ENCODE data around the gene NKD1.
A peak's percentile ranks its signal among the peaks of the same experiment; 100 is the strongest.

Gene NKD1

GRCh38 chr16:50537533-50538290 is 10.5 kb upstream of the NKD1 start:
- DNase-seq (ENCODE audit: low read depth in 2 of 2) = no peak

- DNase-seq (ENCODE audit: low read depth in 2 of 2) = no peak
Observed at GRCh38 chr16:50538411-50539052, 9.7 kb upstream of the NKD1 start.

GRCh38 chr16:50539053-50539695 is 9.0 kb upstream of the NKD1 start:
- no peak for DNase-seq (ENCODE audit: low read depth in 2 of 2)

- no peak for DNase-seq (ENCODE audit: low read depth in 2 of 2)
Observed at GRCh38 chr16:50539822-50540710, 8.1 kb upstream of the NKD1 start.

- DNase-seq (ENCODE audit: low read depth in 2 of 2) = no peak
Observed at GRCh38 chr16:50540711-50541007, 7.5 kb upstream of the NKD1 start.

GRCh38 chr16:50542703-50543102 is 5.5 kb upstream of the NKD1 start:
- DNase-seq (ENCODE audit: low read depth in 2 of 2) = no peak

GRCh38 chr16:50546125-50546524 is 2.1 kb upstream of the NKD1 start:
- DNase-seq (ENCODE audit: low read depth in 2 of 2) = no peak

- peak; percentile 44 to 50 for DNase-seq (ENCODE audit: low read depth in 2 of 2)
Observed at GRCh38 chr16:50547340-50548124, 664 bp upstream of the NKD1 start.

GRCh38 chr16:50548909-50549560 is 839 bp downstream of the NKD1 start:
- no peak for DNase-seq (ENCODE audit: low read depth in 2 of 2)

- DNase-seq (ENCODE audit: low read depth in 2 of 2) = no peak
Observed at GRCh38 chr16:50549561-50549915, 1.3 kb downstream of the NKD1 start.

GRCh38 chr16:50550035-50550434 is 1.8 kb downstream of the NKD1 start:
- no peak for DNase-seq (ENCODE audit: low read depth in 2 of 2)

- no peak for DNase-seq (ENCODE audit: low read depth in 2 of 2)
Observed at GRCh38 chr16:50550866-50551641, 2.9 kb downstream of the NKD1 start.

- no peak for DNase-seq (ENCODE audit: low read depth in 2 of 2)
Observed at GRCh38 chr16:50552476-50553101, 4.4 kb downstream of the NKD1 start.

- no peak for DNase-seq (ENCODE audit: low read depth in 2 of 2)
Observed at GRCh38 chr16:50553182-50553710, 5.0 kb downstream of the NKD1 start.

- no peak for DNase-seq (ENCODE audit: low read depth in 2 of 2)
Observed at GRCh38 chr16:50553731-50554360, 5.7 kb downstream of the NKD1 start.

GRCh38 chr16:50555269-50555875 is 7.2 kb downstream of the NKD1 start:
- DNase-seq (ENCODE audit: low read depth in 2 of 2) = no peak

- no peak for DNase-seq (ENCODE audit: low read depth in 2 of 2)
Observed at GRCh38 chr16:50555952-50556673, 7.9 kb downstream of the NKD1 start.

- no peak for DNase-seq (ENCODE audit: low read depth in 2 of 2)
Observed at GRCh38 chr16:50557046-50557445, 8.8 kb downstream of the NKD1 start.
